PC-9 (cell line): ENCODE data around the gene USP2.

ENCODE experiments used
- CTCF ChIP-seq: fragments of 200-600 bp; sonication (generic); conservative IDR thresholded peaks from 2 replicates; pipeline ENCODE4 v1.6.1; 2017; ENCODE audit warnings: mixed run types, antibody characterized with exemption, mild to moderate bottlenecking, moderate library complexity
- EZH2 ChIP-seq: fragments of 200-600 bp; sonication (generic); IDR thresholded peaks from 2 replicates; pipeline ENCODE4 v1.8.0; 2017; ENCODE audit warnings: antibody characterized with exemption, low read depth

- no peak for TF ChIP-seq CTCF
- TF ChIP-seq EZH2 = no peak
Measured at GRCh38 chr11:119388103-119388502, 6.6 kb upstream of the USP2 start.
